Activated CD4-positive, alpha-beta T cell treated with anti-CD3 and anti-CD28 coated beads for 48 hours (primary cell): ENCODE results near the gene RAB36.

ENCODE experiments used
- DNase-seq: peaks from one replicate; pipeline ENCODE4 v3.0.0-alpha.2; 2020

RAB36 gene

DNA sequence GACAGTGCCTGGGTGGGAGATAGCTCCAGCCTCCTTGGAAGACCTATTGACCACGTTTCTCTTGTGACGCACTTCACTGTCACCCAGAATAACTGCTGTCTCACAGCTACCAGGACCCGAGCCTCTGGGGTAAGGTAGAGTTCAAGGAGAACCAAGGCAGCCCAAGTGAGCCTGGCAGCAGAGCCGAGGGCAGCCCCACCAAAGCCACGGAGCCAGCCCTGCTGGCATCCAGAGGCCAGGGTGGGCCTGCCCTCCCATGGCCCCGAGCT lies 36.3 kb upstream of the RAB36 start:
- DNase-seq = no peak

DNA sequence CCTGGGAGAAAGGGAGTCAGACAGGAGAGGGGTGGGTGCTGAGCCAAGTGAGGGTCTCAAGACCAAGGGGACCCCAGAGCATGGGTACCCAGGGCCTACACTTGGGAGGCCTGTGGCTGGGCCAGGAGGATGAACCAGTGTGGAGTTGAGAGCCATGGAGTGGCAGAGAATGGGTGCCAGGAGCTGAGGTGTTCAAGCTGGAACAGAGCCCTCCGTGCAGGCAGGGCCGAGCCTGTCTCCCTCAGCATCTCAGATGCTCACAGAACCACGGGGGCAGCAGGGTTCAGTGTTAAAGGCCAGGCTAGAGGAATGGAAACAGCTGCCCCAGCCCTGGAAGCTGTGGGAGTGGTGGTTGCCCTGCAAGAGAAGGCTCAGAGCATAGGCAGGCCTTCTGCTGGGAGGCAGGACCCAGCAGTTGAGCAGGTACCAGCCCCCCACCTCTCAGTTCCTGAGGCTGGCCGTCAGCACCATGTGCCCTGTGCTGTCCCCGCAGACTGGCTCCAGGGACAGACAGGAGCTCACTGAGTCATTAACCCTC lies 35.8 kb upstream of the RAB36 start:
- DNase-seq = no peak

GRCh38 chr22:23110190-23110921 lies 34.9 kb upstream of the RAB36 start:
- DNase-seq = no peak

GRCh38 chr22:23110922-23111527 lies 34.3 kb upstream of the RAB36 start:
- no peak for DNase-seq

- no peak for DNase-seq
Measured at GRCh38 chr22:23112472-23113012, 32.7 kb upstream of the RAB36 start.

DNA sequence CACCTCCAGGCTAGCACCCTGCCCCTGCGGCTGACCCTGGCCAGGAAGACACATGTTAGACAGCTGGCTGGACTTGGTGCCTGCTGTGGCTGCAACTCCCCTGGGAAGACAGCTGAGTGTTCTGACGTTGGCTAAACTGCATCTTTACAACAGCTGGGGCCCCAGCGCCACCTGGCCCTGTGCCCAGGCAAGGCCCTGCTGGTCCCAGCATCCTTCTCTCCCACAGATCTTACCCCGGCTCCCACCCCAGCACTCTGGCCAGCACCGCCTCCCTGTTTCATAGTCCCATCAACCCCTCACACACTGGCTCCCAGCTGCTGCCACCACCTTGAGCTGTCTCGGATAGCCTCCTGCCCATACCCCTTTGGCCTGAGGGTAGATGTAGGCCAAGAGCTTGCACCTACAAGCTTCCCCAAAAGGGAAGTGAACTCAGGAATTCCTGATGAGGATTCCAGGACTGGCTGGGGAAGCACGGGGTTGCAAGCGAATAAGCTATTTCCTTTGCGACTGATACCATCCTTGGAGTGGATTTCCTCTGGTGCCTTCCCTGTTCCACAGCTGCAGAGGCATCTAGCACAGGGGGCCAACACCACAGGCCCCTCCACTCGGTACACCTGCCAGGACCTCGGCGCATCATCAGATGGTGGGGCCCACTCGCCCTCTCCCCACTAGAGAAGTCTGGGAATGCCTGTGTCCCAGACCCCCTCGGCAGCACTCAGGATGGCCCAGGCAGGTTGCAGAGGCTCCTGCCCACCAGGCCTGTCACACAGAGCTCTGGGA lies 32.0 kb upstream of the RAB36 start:
- no peak for DNase-seq

DNA sequence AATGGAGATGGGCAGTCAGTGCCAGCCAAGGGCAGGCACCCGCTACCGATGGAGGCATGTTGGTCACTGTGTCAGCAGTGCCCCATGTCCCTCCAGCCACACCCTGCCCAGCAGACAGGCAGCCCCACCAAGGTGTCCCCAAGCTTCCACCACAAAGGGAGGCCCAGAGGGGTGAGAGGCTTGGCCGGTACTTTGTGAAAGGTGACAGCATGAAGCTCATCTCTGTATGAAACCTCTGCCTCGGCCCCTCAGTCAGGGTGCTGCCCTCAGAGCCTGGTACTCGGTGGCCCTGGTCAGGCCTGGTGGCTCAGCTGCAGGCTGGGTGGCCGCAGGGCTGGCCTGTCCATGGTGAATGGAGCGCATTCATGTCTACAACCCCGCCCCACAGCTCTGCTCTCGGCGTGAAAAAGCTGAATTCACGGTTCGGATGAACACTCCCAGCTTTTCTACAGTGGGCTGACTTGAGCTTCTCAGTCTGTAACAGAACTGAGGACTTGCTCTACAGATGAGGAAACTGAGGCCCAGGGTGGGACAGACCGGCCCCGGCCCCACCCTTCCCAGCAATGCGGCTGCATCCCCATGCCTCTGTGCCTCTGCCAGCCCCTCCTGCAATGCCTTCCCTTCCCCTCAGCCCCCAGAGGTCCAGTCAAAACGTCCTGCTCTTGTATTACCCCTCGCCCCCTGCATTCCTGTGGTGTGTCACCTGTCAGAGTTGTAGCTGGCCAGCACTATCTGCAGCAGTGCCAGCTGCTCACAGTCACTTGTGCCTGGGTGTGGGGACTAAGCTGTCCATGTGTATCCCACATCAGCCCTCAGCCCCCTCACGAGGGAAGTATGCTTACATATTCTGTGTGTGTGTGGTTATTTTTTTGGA lies 31.2 kb upstream of the RAB36 start:
- DNase-seq = no peak

DNA sequence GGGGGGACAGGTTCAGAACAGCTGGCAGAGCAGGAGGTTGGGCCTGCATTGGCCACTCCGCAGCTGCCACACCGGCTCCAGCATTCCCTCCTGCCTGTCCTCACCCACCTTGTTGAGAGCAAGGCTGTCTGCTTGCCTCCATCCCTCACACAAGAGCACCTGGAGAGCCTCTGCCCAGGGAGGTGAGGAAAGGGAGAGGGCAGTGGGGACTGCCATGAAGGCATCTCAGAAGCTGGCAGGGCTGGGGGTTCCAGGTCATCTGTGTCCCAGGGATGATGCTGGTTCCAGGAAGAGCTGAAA lies 30.6 kb upstream of the RAB36 start:
- no peak for DNase-seq

DNA sequence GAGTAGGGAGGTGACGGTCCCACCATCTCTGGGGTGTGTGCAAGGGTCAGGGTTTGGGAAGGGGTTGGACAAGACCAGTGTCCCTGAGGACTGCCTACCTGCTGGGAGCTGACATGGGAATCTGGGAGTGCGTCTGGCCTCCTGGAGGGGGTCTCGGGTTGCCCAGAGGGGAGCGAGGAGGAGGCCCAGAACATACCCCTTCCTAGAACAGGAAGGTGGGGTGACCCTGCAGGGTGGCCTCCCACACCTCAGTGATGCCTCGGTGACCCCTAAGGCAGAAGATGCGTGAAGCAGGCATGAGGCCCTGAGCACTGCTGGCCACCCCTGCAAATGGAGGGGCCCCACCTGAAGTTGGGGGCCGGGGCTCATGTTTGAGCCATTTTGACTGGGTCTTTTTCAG lies 29.9 kb upstream of the RAB36 start:
- DNase-seq = no peak

DNA sequence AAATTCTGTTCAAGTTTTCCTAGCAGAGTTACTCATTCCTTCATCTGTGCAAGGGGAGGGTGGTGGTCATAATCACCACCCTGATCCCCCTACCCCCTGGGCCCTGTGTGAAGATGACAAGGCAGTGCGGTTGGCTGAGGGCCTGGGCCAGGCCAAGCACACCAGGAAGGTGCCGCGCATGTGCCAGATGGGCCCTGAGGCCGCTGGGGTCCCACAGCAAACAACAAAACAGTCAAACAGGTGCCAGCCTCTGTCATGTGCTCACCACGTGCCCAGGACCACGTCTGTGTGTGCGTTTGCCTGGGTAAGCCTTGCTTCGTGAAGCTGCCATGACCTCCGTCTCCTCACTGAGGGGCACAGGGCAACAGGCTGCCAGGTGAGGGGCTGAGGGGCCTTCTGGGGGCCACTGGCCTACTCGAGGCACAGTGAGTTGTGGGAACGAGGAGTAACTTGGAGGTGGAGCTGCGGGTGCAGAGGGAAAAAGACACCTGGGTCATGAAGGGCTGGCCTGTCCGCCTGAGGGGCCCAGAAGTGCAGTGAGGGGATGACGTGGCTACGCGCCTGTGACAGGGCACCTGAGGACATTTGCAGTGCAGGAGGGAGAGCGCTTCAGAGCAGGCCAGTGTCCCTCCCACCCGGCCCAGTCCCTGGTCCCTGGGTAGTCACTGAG lies 29.3 kb upstream of the RAB36 start:
- DNase-seq = no peak

DNA sequence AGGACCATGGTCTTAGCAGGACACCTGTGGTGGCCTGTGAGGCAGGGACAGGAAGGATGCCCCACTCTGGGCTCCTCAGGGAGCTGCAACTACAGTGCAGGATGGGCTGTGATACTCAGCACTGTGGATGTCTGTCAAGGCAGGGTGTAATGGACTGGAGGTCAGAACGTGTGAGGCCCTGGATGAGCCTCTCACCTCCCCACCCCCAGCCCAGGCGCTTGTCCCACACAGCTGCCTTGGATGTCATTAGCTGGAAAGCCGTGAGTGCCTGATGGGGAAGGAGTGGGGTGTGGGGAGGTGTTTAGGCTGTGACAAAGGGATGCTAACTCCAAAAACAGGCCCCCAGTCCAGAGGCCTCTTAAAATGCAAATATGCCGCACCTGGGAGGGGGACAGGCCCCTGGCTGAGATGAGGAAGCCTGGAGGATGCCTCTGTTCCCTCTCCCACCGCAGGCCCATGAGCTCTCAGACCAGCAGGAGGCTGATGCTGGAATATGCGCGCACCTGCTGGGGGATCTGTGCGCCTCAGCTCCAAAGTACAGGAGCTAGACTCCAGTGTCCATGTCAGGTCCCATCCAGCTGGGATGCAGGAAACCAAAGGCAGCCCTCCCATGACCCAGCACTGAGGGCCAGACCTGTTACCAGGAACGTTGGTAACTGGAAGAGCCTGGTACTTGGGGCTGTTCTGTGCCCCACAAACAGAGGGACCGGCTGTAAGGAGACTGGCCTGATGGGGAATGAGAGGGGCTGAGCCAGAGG lies 28.6 kb upstream of the RAB36 start:
- no peak for DNase-seq

DNA sequence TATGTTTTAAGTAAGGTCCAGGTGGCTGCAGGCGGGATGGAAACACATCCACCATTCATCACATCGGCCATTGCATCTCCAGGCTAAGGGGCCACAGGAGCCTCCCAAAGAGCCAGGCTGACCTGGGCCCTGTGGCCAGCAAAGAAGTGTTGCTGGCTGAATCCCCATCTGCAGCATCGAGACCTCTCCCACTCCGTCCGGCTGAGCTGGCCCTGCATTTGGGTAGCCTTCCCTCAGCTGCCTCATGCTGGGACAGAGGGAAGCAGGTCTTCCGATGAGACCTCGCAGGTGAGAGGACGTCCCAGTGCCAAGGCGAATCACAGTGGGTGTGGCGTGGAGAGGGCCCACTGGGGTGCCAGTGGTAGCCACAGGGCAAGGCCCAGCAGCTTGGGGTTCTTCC lies 28.0 kb upstream of the RAB36 start:
- DNase-seq = no peak

DNA sequence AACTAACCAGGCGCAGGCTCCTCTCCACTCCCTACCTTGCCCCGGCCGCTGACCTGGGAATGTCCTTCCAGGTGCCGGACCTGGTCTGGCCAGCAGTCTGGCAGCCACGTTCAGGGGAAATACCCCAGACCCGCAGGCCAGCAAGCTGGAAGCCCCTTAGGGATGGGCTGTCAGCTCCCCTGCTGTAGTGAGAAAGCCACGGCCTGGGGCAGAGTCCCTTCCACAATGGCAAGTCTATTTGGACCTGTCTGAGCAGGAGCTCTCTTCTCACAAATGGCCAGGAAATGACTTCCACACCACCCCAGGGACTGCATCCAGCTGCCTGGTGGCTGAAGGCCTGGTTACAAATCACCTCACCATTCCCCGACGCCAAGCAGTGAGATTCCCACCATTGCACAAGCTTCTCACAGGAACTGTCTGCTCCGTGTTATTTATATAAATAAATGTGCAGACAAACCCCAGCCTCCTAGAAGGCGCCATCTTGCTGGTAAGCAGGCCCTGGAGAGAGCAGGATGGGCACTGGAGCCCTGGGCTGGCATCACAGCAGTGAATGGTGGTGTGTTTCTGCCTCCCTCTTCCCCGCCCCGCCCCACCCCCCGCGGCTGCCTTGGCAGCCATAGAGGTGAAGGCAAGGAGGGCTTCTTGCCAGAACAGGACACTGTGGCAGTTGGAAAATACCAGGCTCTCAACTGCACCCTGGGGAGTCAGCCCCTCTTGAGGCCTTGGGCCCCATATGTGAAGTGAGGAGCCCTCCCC lies 27.2 kb upstream of the RAB36 start:
- no peak for DNase-seq

- no peak for DNase-seq
Measured at GRCh38 chr22:23118647-23119493, 26.4 kb upstream of the RAB36 start.

- peak; percentile 72 for DNase-seq
Measured at GRCh38 chr22:23119494-23120414, 25.5 kb upstream of the RAB36 start.

- DNase-seq = no peak
Measured at GRCh38 chr22:23120415-23120899, 24.8 kb upstream of the RAB36 start.

DNA sequence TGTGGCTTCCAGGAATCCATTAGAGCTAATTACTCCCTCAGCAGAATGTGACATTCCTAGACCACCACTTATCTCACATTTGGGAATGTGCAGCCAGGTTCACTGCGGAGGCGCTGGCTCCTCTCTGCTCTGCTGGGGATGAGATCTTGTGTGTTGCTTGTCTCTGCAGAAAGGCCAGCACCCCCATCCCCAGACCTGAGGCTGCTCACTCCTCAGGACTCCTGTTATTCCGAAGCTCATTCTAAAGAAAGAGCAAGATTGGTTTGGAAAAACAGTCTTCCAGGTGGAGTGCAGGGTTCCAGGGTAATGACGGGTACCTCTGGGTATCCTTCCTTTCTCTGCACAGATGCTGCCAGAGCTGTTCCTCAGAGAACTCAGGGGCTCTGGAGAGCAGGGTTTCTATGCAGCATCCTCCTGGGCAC lies 24.3 kb upstream of the RAB36 start:
- DNase-seq = no peak

- DNase-seq = no peak
Measured at GRCh38 chr22:23121424-23121823, 23.9 kb upstream of the RAB36 start.
